Measurements from ENCODE around the gene MESP1.

DNA sequence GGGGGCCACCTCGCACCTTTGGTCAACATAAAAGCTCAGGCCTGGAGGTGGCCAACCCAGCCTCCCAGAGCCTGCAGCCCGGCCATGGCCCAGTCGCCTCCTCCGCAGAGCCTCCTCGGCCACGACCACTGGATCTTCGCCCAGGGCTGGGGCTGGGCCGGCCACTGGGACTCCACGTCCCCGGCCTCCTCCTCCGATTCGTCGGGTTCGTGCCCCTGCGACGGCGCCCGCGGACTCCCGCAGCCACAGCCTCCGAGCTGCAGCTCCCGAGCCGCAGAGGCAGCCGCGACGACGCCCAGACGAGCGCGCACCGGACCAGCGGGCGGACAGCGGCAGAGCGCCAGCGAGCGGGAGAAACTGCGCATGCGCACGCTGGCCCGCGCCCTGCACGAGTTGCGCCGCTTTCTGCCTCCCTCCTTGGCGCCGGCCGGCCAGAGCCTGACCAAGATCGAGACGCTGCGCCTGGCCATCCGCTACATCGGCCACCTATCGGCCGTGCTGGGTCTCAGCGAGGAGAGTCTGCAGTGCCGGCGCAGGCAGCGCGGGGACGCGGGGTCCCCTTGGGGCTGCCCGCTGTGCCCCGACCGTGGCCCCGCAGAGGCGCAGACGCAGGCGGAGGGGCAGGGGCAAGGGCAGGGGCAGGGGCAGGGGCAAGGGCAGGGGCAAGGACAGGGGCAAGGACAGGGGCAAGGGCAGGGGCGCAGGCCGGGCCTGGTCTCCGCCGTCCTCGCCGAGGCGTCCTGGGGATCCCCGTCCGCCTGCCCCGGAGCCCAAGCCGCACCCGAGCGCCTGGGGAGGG, 25.4 kb upstream of the MESP1 start, which contains the start of gene MESP2:
- peak; percentile 31 to 80 (median 46) for TF ChIP-seq CTCF (IDR thresholded peaks at IDR 0.05)
- peak in 1 of 2 donors; percentile 41 for TF ChIP-seq POLR2A (IDR thresholded peaks at IDR 0.05)
- TF ChIP-seq EP300 (IDR thresholded peaks at IDR 0.05), result peak in 1 of 2 donors; percentile 41
